HUDEP-2 (cell line): Measurements from ENCODE around the gene NLRP1.

Experiments
- DNase-seq, 76 experiments: peaks; one replicate each; lab custom pipeline; 2025; ENCODE audit not compliant: unreplicated experiment in 76 of 76; lab: John Stamatoyannopoulos, UW

NLRP1 gene

GRCh38 chr17:5584383-5585286 lies at the start of gene NLRP1:
Gene NLRP1, minus strand, starts transcription at chr17:5584509. Its CDS starts 552 bp downstream, at chr17:5583957.
- peak in 11 of 76 experiments; percentile 1 to 26 (median 9) for DNase-seq

DNA sequence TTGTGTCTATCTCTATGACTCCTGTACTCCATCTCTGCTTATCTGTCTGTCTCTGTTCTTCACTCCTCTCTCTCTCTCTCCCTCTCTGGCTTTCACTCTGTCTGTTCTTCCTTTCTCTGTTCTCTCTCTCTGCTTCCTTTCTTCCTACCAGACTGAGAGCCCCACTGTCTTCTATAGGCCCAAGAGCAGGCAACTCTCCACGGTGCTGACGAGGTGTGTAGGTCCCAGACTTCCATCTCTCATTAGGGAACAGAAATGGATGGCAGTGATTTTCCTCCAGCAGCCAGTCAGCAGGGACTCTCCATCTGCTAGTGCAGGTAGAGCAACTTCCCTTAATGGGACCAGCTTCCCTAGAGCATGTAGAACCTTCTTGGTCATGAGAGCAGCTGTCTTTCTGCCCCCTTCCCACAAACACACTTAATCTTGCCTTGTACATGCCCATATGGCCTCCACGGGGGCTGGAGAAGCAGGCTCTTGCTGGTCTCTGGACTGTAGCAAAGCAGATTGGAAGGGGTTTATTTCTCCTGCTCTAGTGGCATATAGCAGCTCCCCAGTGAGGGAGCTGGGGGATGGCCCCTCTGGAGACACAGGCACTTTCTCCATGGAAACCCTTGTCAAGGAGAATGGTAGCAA lies 47.8 kb upstream of the NLRP1 start:
- DNase-seq, result no peak

DNA sequence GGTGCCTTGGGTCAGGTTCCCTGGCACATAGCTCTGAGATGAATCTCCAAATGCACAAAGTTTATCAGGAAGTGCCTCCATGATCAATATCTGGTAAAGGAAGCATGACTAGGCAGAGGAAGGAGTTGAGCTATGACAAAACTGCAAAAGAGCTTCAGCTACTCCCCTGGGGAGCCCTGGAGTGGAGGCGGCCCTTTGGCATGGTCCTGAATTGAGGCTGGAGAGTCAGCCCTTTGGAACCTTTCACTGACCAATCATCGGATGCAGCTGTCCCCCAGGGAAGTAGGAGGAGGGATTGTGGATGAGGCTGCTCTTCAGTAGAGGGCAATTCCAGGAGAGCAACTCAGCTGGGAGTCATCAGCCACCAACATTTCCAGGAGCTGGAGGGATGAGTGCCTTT lies 46.1 kb upstream of the NLRP1 start:
- no peak for DNase-seq

GRCh38 chr17:5629128-5629527 lies 44.8 kb upstream of the NLRP1 start:
- DNase-seq, result no peak

- DNase-seq, result no peak
These were observed 44.0 kb upstream of the NLRP1 start for GRCh38 chr17:5628262-5628661.

GRCh38 chr17:5624211-5624610 lies 39.9 kb upstream of the NLRP1 start:
- no peak for DNase-seq

- DNase-seq, result no peak
These were observed 37.4 kb upstream of the NLRP1 start for GRCh38 chr17:5621729-5622128.

DNA sequence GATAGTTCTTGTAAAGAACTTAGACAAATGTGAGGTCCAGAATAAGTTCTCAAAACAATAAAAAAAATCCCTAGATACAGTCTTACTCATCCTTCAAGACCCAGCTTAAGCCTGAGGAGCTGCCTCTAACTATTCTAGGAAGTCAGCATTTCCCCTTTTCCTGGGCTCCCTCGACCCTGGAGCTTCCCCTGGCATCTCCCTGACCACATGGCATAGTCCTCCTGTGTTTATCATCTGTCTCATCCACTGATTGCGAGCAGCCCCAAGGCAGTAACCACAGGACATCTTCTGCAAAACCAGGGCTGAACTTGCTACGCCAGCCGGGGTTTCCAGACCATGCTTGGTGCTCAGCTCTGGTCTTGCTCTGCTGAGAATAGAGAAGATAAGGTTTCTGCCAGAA lies 36.7 kb upstream of the NLRP1 start:
- DNase-seq, result no peak

DNA sequence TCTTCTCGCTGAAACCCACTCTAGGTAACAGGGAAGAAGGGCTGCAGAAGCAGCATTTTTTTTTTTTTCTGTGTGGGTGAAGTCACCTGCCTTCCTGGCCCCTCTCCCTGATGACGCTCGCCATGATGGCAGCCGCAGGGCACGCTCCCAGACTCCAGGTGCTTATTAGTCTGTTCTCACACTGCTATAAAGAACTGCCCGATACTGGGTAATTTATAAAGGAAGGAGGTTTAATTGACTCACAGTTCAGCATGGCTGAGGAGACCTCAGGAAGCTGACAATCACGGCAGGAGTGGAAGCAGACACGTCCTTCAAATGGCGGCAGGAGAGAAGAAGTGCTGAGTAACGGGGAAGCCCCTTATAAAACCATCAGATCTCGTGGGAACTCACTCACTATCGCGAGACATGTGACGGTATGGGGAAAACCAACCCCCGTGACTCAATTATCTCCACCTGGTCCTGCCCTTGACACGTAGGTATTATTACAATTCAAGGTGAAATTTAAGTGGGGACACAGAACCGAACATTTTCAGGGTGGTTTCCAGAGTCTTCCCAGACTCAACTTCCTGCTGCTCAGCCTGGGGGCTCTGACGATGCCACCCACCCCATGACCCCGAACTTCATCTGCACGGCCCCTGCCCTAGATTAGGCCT lies 34.9 kb upstream of the NLRP1 start:
- DNase-seq, result no peak

GRCh38 chr17:5618476-5618875 lies 34.2 kb upstream of the NLRP1 start:
- DNase-seq, result no peak

GRCh38 chr17:5615476-5615875 lies 31.2 kb upstream of the NLRP1 start:
- no peak for DNase-seq

GRCh38 chr17:5610956-5611355 lies 26.6 kb upstream of the NLRP1 start:
- DNase-seq, result no peak

GRCh38 chr17:5608399-5609112 lies 24.2 kb upstream of the NLRP1 start:
- no peak for DNase-seq

DNA sequence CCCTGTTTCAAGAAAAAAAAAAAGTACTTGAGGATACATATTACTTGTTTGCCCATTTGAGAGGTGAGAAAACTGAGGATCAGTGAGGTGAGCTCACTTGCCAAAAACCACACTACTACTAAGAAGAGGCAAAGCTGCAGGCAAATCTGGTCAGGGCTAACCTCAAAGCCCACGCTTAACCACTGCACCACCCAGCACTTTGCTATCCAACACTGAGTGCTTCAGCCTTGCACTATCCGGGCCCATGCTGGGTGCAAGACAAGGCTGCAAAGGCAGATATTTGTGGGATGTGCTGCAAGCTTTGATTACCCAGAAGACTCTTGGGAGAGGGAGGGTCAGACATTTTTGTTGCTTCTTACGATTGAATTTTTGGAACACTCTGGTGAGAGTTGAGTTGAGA lies 23.6 kb upstream of the NLRP1 start:
- no peak for DNase-seq

GRCh38 chr17:5605452-5605851 lies 21.1 kb upstream of the NLRP1 start:
- no peak for DNase-seq

DNA sequence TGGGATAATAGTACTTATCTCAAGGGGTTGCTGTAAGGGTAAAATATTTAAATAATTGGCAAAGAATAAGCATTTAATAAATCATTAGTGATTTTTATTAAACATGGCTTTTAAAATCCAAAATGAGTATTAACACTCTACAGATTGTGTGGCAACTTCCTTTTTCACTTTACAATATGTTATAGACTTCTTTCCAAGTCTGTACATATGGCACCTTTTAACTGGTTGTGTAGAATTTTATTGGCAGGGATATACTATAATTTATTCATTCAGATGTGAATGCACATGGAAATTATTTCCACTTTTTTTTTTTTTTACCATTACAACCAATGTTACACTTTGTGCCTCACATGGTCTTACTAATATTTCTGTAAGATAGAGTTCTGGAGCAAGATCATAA lies 15.7 kb upstream of the NLRP1 start:
- no peak for DNase-seq

DNA sequence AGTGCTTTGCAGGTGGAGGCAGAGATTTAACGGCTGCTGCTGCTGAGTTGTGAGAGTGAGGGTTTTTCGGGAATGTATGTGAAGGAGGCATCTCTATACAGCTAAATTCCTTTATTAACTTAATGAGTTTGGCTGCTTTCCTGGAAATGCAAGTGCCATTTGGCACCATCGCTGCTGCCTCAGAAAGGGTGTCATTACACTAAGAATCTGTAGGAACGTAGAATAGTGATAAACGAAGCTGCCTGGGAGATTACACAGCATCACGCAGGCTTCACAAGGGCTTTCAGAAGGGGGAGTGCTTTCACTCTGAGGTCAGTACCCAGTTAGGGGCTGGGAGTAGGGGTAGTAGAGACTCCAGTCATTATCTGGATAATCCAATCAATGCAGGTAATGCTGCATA lies 14.1 kb upstream of the NLRP1 start:
- no peak for DNase-seq

- DNase-seq, result no peak
These were observed 12.1 kb upstream of the NLRP1 start for GRCh38 chr17:5596421-5596820.

DNA sequence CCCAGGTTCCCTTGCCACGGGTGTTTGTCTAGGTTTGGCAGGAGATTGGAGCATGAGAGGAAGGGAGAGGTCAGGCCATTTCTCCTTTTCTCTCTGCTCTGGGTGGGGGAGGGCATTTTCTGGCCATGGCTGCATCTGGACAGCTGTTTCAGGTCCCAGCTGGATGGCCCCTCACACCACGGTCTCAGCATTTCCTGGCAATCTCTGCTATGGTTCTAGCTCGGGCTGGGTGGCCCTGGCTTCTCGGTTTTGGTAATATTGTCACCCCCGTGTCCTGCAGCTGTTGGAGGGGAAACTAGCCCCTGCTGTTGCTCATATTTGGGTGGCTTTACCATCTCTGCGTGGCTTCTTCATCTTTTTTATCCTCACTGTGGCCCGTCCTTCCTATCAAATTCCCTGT lies 11.5 kb upstream of the NLRP1 start:
- no peak for DNase-seq

DNA sequence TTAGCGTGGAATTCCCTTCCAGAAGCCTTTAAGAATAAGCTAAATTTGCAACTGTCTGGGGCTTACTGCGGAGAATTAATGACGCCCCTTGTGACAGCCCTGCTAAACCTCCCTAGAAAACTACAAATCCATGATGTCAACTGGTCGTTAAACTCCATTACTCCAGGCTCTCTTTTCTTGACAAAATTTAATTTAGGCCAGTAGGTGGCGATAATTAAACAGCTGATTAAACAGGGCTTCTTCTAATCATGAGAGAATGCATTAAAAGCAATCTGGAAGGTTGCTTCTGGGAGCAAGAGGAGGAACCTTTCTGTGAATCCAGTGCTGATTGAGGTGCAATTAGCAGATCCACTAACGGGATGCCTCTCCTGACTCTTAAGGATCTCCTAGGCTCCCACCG lies 8.1 kb upstream of the NLRP1 start:
- DNase-seq, result peak in 17 of 76 experiments; percentile 1 to 51 (median 14)

GRCh38 chr17:5591966-5592365 lies 7.7 kb upstream of the NLRP1 start:
- no peak for DNase-seq
